Fibroblast of pulmonary artery (primary cell): ENCODE results near the gene LOXHD1.

Experiments
- DNase-seq: peaks from one replicate; pipeline ENCODE4 v3.0.0-alpha.2; 2010; ENCODE audit warnings: low read depth
- H3K4me3 ChIP-seq: replicated peaks from 2 replicates; pipeline ENCODE4 v1.5.1; 2011; ENCODE audit warnings: low read depth, mild to moderate bottlenecking, control low read depth, low read length, moderate library complexity
- TF ChIP-seq, protein P1 (sequence below): IDR thresholded peaks from 2 replicates; pipeline ENCODE4 v1.5.1; 2011; ENCODE audit warnings: mild to moderate bottlenecking, control low read depth, low read length, inconsistent platforms; ENCODE audit errors: missing control alignments

The LOXHD1 gene

DNA sequence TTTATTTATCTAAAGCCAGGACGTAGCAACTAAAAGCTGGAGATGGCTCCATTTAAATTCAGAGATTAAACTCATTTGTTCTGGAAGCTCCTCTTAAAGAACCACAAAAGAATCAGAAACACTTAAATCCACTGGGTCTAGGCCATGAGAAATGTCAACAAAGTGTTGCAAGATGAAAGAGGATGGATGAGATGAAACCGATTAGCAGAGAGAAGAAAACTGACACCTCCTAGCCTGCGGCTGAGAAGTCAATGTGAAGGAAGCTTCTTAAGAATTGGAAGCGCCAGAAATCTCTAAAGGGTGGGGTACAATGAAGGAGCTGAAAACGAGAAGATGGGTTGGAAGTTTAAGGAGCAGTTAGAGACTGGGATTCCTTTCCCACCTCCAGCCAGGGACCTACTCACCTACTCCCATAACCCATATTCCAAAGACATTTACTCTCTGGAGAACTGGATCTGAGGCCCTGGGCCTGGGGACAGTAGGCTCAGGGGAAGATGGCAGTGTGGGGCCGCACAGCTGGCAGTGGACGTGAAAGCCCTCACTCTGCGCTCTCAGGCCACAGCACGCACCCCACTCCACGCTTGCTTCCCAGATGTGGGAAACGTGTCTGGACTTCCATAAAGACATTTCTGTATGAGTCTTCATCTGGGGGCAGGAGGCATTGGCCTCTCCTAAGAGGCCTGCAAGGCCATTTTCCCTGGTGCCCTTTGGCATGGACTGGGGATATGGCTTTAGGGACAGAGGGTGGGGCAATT, 188.4 kb downstream of the LOXHD1 start:
- TF ChIP-seq, protein P1, sequence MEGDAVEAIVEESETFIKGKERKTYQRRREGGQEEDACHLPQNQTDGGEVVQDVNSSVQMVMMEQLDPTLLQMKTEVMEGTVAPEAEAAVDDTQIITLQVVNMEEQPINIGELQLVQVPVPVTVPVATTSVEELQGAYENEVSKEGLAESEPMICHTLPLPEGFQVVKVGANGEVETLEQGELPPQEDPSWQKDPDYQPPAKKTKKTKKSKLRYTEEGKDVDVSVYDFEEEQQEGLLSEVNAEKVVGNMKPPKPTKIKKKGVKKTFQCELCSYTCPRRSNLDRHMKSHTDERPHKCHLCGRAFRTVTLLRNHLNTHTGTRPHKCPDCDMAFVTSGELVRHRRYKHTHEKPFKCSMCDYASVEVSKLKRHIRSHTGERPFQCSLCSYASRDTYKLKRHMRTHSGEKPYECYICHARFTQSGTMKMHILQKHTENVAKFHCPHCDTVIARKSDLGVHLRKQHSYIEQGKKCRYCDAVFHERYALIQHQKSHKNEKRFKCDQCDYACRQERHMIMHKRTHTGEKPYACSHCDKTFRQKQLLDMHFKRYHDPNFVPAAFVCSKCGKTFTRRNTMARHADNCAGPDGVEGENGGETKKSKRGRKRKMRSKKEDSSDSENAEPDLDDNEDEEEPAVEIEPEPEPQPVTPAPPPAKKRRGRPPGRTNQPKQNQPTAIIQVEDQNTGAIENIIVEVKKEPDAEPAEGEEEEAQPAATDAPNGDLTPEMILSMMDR, result no peak
- no peak overlapping the region for H3K4me3 ChIP-seq
- no peak for DNase-seq

DNA sequence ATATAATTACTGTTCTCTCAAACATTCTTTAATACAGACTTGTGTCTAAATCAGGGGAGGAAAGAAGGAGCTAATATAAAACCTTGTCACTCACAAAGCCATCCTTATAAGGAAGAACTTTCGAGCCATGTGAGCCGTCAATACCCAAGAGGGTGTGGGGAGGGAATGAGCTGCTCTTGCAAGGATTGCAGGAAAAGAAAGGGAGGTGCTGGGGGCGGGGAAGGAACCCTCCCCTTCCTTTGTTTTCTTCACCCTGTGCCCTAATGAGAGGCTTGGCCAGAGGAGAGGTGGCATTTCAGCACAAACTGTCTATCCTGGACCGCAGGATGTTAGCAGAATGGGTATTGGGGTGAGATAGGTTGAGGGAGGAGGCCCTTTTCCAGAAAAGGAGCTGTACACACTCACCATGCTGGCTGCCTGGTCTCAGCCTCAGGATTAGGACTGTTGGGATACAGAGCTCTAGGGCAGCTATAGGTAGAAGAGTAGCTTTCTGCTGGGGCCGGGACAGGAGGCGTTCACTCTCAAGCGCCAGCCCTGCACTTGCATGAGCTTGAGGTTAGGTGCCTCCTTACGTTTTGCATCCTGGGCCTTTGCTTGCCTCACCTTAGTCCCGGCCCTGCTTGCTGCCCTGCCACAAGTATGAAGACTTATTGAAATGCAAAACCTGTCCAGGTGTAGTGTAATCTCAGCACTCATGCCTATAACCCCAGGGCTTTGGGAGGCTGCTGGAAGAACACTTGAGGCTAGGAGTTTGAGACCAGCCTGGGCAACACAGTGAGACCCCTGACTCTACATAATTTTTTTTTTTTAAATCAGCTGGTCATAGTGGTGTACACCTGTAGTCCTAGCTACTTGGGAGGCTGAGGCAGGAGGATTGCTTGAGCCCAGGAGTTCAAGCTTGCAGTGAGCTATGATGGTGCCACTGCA, 190.5 kb downstream of the LOXHD1 start:
- H3K4me3 ChIP-seq, result no peak overlapping the region
- no peak for DNase-seq
- TF ChIP-seq, protein P1, result no peak

DNA sequence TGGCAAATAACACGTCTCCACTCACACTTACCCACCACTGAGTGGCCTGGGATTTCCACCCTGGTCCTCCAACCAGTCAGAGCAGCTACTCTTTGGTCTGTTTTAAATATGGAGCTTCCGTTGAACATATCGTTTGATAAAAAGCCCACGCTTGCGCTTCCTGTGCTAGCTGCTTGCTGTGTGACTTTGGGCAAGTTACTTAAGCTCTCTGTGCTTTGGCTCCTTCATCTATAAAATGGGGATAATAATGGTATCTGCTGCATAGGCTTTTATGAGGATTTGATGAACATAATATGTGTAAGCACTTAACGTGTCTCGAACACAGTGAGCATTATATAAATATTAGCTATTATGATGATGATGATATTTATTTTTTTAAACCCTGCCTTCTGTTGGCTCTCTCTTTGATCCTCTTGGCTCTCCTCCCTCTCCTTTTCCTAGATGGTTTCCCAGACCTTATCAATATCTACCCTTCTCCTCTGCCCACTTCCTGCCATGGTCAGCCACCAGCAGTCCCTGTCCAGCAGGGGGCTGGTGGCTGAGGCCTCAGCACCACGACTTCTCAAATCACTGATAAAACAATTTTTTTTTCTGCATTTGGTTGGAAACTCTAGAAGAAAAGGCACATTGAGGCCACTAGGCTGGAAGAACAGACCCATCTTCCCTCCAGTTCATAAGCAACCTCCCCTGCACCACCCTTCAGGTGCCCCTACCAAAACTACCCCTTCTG, 191.9 kb downstream of the LOXHD1 start:
- no peak for DNase-seq
- TF ChIP-seq, protein P1, result peak; percentile 11
- no peak overlapping the region for H3K4me3 ChIP-seq

DNA sequence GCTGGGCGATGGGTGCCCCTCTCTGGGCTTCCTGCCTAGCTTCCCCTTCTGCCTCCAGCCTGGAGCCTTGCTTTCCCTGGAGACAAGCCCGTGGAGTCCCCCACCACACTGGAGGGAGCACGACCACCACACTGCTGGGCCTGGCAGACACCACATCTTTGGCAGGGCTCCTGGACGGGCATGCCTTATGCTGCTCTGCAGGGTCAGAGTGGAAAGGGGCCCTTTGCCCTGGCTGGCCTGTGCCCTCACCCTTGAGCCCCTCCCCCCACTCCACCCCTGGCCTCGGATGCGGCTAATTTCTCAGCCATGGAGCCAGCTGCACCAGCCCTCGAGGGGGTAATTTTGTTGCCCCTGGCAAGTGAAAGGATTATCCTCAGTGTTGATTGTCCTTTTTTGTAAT, 194.5 kb downstream of the LOXHD1 start:
- H3K4me3 ChIP-seq, result no peak overlapping the region
- TF ChIP-seq, protein P1, result no peak
- DNase-seq, result no peak

DNA sequence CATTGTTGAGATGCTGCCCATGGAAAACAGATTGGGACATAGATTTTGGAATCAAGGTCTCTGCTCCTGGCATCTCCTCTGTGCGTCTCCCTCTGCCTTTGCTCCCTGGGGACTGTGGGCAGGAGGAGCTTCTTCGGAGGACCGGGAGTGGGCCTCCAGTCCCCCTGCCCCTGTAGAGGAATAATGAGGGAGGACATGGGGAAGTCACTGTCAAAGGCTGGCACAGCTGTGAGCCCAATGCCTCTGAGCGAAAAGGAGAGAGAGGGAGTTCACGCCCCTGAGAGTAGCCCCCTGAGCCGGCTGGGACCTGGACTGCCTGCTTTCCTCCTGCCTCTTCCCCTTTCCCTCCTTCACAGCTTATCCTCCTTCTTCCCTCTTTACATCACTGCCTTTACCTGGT, 195.0 kb downstream of the LOXHD1 start:
- TF ChIP-seq, protein P1, result no peak
- no peak overlapping the region for H3K4me3 ChIP-seq
- no peak for DNase-seq

DNA sequence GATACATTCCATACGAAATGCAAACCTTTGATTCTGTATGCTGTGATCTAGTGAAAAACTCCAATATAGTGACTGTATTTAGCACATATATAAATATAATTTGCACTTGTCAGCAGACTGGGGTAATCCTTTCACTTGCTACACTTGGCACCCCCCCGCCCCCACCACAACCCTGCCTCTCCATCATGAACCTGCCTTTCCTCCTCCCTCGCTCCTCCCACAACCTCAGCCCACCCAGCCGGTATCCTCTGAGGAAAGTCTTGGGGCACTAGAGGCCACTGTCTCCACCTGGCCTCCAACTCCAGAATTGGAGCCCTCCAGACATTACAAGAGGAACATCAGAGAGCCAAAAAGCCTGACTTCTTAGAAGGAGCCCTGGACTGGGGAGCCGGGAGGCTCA, 196.3 kb downstream of the LOXHD1 start:
- no peak overlapping the region for H3K4me3 ChIP-seq
- DNase-seq, result no peak
- TF ChIP-seq, protein P1, result no peak
